GM12892 (cell line): ENCODE measurements around the gene RPTOR.

Experiments
- POLR2A ChIP-seq: IDR thresholded peaks from 2 replicates; pipeline ENCODE4 v1.6.1; 2011; ENCODE audit warnings: low read depth, low read length, control low read depth
- POLR2AphosphoS5 ChIP-seq: IDR thresholded peaks from 2 replicates; pipeline ENCODE4 v1.6.1; 2011; ENCODE audit warnings: low read depth, low read length, control low read depth

DNA sequence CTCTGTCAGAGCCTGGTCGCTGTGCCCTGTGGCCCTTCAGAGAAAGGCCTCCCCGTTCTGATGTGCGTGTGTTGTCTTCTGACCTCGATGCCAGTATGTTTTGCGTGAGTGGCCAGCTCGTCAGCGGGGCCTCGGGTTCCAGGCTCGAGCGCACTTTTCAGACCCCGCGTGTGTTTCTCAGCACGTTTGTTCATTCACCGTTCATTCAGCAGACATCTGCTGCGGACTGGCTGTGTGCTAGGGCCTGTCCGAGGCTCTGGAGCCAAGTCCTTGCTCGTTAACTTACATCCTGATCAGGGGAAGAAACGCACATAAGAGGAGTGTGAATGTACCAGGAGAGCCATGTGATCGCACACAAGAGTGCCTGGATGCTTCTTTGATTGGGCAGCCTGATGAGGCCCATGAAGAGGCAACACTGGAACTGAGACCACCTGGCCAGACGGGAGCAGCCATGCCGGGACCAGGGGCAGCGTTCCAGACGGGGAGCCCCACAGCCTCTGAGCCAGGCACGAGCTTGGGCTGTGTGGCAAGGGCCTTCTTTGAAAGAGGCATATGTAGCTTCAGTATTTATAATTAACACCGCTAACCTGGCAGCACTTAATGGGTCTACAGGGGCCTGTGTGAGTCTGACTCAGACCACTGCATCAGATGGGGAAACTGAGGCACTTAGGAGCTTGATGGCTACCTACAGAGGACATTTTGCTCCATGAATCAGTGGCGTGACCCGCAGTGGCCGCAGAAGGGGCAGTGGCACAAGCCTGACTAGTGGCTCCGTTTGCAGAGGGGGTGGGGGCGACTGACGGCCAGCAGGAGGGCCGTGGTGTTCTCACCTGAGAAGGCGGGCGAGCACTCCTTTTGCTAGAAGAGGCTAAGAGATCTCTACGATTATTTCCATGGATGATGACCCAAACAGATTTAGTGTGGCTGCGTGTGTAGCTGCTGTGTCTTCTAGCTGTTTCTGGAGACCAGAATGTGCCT lies 259.1 kb downstream of the RPTOR start:
- TF ChIP-seq POLR2A (no peak), POLR2AphosphoS5 (no peak)
